Colonic mucosa (tissue), 4 donors: ENCODE data around the gene MN1. TPM values are rescaled to one million over a fixed set of nuclear protein-coding genes. Genes with fewer than 3 reads are reported as not detected.

Experiments
- DNase-seq: peaks from one replicate; pipeline ENCODE4 v3.0.0-alpha.2; 2020
- H3K27ac ChIP-seq: fragments of 200-600 bp; one replicate; pipeline ENCODE4 v1.8.0; 2021
- H3K27me3 ChIP-seq: fragments of 200-600 bp; one replicate; pipeline ENCODE4 v1.8.0; 2021
- H3K36me3 ChIP-seq: fragments of 200-600 bp; one replicate; pipeline ENCODE4 v1.8.0; 2021
- H3K4me1 ChIP-seq: fragments of 200-600 bp; one replicate; pipeline ENCODE4 v1.8.0; 2021; ENCODE audit warnings: mild to moderate bottlenecking
- H3K4me3 ChIP-seq: fragments of 200-600 bp; one replicate; pipeline ENCODE4 v1.8.0; 2021
- H3K9ac ChIP-seq, 2 donors: one replicate each; pipeline ENCODE4 v1.7.0; 2013; ENCODE audit warnings: control low read depth in 2 of 2, low read depth in 2 of 2, low read length in 2 of 2
- H3K9me3 ChIP-seq: fragments of 200-600 bp; one replicate; pipeline ENCODE4 v1.8.0; 2021
- intact Hi-C: fragments of 100-400 bp; cut with DNase I; formaldehyde crosslinking; loops from one replicate; pipeline ENCODE4 v1.14.1; 2022
- total RNA-seq, 2 donors: library from RNA; stranded (reverse); fragmentation: NEBNext Ultra II Directional in 1 of 2; extraction: Animal tissue kit (Norgen Biotek cat#: 25700) in 1 of 2; gene quantifications; one replicate each; pipeline ENCODE4 v1.2.1, GENCODE V29; 2021
- TF ChIP-seq, protein P1 (sequence below): fragments of 200-600 bp; IDR thresholded peaks from one replicate; pipeline ENCODE4 v1.8.0; 2022; ENCODE audit warnings: antibody characterized with exemption, mild to moderate bottlenecking
- donor health status: healthy.
- donor health status: DM: no; HTN: no; CAD: no.
- donor health status: DM: no; HTN: no; CAD: no.

Gene MN1
- total RNA-seq, 2 donors from 2014 or later, result 0.67 to 1.5 TPM

DNA sequence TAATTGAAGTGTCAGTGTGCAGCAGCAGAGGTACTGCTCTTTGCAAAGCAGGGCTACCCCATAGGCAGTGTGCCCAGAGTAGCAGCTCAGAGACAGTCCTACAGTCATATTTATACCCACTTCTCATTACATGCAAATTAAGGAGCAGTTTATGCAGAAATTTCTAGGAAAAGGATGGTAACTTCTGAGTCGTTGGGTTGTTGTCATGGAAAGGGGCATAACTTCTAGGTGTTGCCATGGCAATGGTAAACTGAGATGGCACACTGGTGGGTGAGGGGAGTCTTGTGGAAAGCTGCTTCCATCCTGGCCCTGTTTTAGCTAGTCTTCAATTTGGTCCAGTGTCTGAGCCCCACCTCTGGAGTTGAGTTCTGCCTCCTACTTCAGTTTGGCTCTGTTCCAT lies 77.4 kb downstream of the MN1 start:
- Histone ChIP-seq H3K27me3 (no peaks in the 10 kb centered on the region), H3K36me3 (no peaks in the 10 kb centered on the region)

DNA sequence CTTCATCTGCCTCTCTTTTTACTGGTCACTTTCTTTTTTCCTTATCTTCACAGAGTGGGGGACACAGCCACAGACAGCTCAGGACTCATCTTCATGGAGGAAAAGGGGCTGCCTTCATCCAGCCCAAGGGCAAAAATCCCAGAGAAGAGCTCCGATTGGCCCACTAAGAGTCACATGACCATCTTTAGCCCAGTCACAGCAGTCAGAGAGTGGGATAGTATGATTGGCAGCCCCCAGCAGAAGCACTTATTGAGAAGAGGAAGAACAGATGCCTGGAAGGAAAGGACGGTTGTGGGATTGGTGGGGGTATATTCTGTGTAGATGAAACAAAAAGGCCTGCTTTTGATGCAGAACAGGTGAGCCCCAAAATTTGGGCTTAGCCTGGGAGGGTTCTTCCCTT lies 77.8 kb downstream of the MN1 start:
- Histone ChIP-seq H3K4me1 (no peaks in the 10 kb centered on the region), H3K9me3 (no peaks in the 10 kb centered on the region), H3K36me3 (no peaks in the 10 kb centered on the region), H3K27me3 (no peaks in the 10 kb centered on the region), H3K9ac (no peak overlapping the region), H3K4me3 (no peak overlapping the region), H3K27ac (no peak overlapping the region)
- DNase-seq, result no peak
- TF ChIP-seq, protein P1, sequence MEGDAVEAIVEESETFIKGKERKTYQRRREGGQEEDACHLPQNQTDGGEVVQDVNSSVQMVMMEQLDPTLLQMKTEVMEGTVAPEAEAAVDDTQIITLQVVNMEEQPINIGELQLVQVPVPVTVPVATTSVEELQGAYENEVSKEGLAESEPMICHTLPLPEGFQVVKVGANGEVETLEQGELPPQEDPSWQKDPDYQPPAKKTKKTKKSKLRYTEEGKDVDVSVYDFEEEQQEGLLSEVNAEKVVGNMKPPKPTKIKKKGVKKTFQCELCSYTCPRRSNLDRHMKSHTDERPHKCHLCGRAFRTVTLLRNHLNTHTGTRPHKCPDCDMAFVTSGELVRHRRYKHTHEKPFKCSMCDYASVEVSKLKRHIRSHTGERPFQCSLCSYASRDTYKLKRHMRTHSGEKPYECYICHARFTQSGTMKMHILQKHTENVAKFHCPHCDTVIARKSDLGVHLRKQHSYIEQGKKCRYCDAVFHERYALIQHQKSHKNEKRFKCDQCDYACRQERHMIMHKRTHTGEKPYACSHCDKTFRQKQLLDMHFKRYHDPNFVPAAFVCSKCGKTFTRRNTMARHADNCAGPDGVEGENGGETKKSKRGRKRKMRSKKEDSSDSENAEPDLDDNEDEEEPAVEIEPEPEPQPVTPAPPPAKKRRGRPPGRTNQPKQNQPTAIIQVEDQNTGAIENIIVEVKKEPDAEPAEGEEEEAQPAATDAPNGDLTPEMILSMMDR, result no peak
- intact Hi-C loops, result no loop called here

More for the DNA sequence above, 77.4 kb downstream of the MN1 start:
- DNase-seq, result no peak
- intact Hi-C loops, result no loop called here
- TF ChIP-seq, protein P1, result no peak
- Histone ChIP-seq H3K4me3 (no peak overlapping the region), H3K9me3 (no peaks in the 10 kb centered on the region), H3K9ac (no peak overlapping the region), H3K4me1 (no peaks in the 10 kb centered on the region), H3K27ac (no peak overlapping the region)

DNA sequence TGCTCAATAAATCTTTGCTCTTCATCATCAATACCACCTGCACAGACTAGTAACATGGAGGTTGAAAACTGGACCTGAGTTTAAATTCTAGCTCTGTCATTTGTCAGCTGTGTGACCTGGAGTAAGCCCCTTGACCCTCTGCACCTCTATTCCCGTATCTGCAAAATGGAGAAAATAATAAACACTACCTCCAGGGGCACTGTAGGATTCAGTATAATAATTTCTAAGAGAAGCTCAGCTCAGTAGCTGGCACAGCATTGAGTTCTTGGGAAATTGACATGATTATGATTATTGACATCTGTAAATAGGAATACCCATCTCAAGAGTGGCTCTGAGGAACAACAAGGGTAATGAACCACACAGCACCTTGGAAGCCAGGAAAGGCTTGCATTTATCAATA lies 78.4 kb downstream of the MN1 start:
- no peak overlapping the region for H3K9ac ChIP-seq
- DNase-seq, result no peak
- intact Hi-C loops, result no loop called here
- no peaks in the 10 kb centered on the region for H3K4me1 ChIP-seq
- H3K9me3 ChIP-seq, result no peaks in the 10 kb centered on the region
- H3K27ac ChIP-seq, result no peak overlapping the region
- H3K27me3 ChIP-seq, result no peaks in the 10 kb centered on the region
- TF ChIP-seq, protein P1, result no peak
- no peaks in the 10 kb centered on the region for H3K36me3 ChIP-seq
- H3K4me3 ChIP-seq, result no peak overlapping the region

DNA sequence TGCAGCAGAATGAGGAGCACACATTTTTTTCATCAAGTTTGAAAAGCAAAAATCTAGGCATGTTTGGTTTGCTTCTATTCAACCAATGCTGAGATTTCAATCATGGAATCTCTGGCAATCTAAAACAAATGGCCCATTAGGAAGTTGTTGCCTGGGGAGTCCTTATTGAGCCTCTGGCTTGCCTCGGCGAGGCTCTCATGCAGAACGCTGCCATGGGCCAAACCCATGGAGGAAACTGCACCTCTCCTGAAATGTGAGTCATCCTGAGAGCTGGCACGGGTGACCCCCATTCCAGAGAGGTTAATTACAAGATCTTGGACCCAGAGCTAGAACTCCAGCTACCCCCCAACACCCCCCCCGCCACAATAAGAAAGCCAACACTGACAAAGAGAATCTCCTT lies 80.7 kb downstream of the MN1 start:
- Histone ChIP-seq H3K27me3 (no peaks in the 10 kb centered on the region), H3K9me3 (no peaks in the 10 kb centered on the region), H3K9ac (no peak overlapping the region), H3K36me3 (no peaks in the 10 kb centered on the region), H3K4me3 (no peak overlapping the region), H3K27ac (no peak overlapping the region), H3K4me1 (no peaks in the 10 kb centered on the region)
- intact Hi-C loops, result no loop called here
- no peak for DNase-seq
- TF ChIP-seq, protein P1, result no peak

DNA sequence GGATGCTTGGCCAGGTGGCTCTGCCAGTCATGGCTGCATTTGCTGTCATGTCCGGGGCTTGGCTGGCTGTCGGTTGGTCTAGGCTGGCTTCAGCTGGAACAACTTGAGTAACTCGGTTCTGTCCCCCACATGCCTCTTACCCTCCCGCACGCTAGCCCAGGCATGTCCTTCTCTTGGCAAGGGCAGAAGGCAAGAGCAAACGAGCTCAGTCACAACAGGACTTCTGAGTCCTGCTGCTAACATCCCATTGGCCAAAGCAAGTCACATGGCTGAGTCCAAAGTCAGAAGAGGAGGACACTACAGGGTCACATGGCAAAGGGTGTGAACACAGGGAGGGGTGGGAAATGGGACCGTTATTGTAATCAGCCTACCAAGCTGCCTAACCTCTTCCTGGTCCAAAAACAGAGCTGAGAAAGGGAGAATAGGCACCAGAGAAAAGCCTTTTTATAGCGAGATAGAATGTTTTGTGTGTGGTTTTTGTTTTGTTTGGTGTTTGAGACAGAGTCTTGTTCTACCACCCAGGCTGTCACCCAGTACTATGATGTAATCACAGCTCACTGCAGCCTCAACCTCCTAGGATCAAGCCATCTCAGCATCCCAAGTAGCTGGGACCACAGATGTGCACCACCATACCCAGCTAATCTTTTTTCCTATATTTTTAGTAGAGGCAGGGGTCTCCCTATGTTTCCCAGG lies 81.9 kb downstream of the MN1 start:
- intact Hi-C loops, result loop anchor here (10.0 kb wide), 1 partner anchor 55 kb away; no protein-coding TSS in a partner anchor
- TF ChIP-seq, protein P1, result no peak
- DNase-seq, result peak; percentile 29
- Histone ChIP-seq H3K27ac (no peak overlapping the region), H3K9ac (no peak overlapping the region), H3K4me1 (no peaks in the 10 kb centered on the region), H3K36me3 (no peaks in the 10 kb centered on the region), H3K4me3 (no peak overlapping the region), H3K9me3 (no peaks in the 10 kb centered on the region), H3K27me3 (no peaks in the 10 kb centered on the region)
